Stimulated activated CD8-positive, alpha-beta memory T cell treated with anti-CD3 and anti-CD28 coated beads, Interleukin-12 subunit alpha, Interleukin-12 subunit beta, amount 100 ng/mL, for 1 hour (primary cell): ENCODE results near the gene PTPRT.

Source experiments
- DNase-seq: peaks from one replicate; pipeline ENCODE4 v3.0.0-alpha.2; 2020; ENCODE audit warnings: low read depth

The PTPRT gene

DNA sequence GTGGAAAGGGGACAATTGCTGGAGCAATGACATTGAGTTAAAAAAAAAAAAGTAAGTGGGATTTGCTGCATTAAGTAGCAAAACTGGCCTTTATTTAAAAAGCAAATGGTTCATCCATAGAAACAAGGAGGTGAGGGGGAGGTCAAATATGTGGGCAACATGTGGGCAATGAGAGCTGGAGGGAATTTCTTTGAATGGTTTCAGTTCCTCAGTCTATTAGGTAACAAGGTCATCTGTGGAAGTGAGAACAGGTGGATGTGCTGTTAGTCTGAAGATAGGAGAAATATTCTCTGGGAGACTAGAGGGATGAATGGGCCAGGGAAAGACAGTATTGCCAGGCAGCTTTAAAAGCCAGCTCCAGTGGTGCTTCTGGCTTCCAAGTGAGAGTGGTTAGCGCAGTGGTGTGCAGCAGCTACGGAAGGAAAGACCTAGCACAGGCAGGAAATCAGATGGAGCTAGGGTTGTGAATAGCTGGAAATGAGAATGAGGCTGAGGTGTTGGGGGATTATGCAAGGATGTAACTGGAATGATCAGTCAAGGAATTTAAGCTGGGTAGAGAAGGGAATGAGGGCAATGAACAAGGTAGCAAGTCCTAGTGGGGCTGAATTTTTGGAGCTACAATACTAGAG lies 727.6 kb downstream of the PTPRT start:
- no peak for DNase-seq

DNA sequence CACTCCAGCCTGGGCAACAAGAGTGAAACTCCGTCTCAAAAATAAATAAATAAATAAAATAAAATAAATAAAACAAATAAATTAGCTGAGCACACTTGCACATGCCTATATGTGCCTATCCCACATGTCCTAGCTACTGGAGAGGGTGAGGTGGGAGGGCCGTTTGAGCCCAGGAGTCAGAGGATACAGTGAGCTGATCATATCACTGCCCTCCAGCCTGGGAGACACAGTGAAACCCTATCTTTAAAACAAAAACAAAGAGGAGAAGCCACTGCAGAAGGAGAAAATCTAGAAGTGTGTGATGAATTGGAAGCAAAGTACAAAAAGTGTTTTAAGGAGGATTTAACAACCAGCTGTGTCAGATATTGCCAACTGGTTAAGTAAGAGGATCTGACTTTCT lies 728.4 kb downstream of the PTPRT start:
- no peak for DNase-seq

DNA sequence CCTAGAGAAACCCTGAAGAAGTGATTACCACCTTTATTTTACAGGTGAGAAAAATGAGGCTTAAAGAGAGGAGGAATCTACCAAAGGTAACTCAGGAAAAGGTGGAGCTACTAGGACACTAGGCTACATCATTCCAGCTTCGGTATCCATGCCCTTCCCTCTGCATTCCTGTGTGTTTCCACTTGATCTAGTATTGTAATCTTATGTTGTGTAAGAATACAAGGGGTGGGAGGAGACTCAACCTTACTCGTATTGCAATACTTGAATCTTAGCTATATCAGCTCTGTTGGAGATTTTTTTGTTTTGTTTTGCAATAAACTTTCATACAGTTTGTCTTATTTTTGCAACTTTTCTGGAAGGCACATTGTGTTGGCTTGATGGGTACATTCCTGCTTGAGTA lies 742.4 kb downstream of the PTPRT start:
- DNase-seq, result no peak

DNA sequence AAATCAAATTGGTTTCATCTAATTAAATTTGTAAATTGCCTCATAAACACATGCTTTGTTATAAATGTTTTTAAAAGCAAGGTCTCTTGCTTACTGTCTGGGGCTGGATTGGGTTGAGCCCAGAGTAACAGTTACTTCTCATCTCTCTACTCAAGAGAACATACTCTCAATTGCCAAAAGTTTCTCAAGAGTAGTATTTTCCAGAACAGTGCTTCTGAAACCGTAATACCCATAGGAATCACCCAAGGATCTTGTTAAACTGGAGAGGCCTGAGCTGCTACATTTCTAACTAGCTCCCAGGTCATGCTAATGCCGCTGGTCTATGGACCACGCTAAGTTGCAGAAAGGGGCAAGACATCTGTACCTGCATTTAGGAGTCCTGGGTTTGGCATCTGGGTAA lies 744.9 kb downstream of the PTPRT start:
- DNase-seq, result no peak

DNA sequence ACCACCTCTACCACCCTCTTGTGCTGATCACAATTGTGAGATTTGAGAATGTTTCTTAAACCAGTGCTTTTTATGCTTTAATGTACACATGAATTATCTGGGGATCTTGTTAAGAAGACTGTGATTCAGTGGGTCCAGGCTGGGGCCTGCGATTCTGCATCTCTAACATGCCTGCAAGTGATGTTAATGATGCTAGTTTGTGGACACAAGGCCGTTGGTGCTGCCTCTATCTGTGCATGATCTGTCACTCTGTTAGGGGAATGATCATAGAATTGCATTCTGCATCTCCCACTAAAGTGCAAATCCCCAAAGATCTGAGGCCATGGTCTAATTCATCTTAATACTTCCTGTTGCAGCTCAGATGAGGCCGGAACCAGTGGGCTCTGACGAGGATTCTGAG lies 746.5 kb downstream of the PTPRT start:
- DNase-seq, result no peak

DNA sequence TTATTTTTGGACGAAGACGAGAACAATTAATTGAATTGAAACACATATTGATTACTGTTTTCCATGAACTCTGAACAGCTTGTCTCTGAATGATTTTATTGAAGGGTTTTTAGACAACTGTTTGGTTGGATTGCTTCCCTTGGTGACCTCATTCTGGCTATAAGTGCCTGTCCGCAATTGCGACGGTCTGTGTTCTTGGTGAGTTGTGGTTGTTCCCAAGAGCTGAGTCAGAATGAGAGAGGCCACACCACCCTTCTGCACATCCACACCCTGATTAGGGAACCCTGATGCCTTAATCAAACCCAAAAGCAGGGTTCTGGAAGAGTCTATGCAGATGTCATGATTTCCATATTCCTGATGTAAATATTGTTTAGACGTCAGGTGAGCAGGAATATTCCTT lies 747.0 kb downstream of the PTPRT start:
- DNase-seq, result no peak

DNA sequence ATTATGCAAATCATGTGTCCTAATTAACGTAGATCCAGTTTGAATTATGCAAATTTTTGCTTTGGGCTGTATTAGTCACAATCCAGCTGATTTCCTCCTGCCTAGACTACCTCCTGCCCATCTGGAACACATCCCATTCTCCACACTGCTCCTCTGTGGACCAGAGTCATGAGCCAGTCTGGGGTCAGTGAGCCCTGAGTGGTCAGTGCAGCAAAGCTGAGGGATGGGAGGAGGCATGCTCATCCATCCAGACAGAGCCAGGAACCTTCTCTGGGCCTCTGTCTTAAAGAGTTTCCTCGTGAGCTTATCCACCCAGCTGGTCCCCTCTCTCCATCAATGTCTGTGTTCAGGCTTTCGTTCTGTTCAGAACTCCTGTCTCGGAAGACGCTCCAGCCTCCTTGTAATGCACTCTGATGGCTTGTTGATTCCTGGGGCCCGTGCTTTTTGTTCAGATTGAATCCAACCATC lies 747.8 kb downstream of the PTPRT start:
- no peak for DNase-seq

DNA sequence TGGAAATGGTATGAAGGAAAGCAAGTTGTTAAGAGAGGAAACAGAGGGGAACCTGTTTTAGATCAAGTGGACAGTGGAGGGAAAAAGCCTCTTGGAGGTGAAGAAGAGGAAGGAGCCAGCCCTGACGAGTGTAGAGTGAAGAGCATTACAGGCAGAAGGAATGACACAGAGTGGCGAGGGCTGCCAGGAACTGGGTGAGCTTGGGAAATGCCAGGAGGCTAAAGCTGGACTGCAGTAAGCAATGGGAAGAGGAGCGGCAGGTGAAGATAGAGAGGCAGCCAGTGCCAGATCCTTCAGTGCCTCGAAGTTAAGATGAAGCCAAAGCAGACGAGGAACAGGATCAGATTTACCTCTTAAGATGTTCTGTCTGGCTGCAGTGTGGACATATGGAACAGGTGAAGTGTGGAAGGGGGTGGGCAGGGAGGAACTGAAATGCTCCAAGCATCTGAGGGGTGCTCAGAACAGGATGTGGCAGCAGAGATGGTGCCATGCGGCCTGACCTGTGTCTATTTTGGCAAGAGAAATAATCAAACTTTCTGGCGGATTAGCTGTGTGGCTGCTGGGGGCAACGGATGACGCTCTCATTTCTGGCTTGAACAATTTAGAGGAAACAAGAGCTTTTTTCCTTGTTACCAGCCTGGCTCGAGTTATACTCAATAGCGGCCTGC lies 748.4 kb downstream of the PTPRT start:
- DNase-seq, result no peak

DNA sequence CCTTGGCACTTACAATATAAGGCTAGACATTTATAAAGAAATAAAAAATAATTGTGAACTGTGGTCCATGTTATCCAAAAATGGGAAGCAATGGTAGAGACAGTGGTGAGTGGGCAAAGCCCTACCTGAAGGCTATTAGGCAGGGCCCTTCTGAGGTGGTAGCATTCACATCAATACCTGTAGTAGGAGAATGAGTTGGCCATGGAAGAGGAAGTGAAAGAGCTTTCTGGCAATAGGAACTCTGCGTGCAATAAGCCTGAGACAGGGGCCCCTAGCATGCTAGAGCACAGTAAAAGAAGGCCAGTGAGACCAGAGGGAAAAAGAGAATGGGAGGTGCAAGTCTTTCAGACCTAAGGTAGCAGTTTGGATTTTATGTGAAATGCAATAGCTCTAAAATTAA lies 754.5 kb downstream of the PTPRT start:
- no peak for DNase-seq

DNA sequence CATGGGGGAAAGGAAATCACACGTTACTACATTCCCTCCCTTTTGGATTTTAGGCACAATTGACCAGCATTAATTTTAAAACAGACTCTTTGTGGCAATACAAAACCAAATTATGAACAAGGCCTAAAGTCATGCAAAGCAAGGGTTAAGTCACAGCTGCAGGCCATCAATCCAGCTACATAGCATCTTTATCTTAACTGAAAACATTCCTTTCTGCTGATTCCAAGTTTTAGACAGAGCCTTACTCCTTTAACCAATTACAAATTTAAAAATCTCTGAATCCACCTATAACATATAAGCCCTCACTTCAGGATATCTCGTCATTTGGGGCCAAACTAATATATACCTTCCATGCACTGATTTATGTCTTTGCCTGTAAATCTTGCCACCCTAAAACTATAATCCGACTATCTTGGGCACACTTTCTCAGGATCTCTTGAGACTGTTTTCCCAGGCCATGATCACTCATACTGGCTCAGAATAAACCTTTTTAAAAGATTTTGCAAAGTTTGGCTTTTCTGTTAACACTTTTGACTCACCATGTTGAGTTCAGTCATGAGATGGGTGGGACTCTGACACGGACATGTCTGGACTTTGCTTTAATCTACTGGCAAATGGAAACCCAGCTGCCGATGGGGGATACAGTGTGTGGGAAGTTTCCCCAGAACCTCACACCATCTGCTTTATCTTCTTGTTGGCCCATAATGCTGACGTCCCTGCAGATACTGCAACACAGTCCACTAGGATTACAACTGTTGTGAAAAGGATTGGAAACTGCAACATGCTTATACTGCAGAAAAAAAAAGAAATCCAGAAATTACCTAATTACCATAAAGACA lies 757.0 kb downstream of the PTPRT start:
- DNase-seq, result no peak

DNA sequence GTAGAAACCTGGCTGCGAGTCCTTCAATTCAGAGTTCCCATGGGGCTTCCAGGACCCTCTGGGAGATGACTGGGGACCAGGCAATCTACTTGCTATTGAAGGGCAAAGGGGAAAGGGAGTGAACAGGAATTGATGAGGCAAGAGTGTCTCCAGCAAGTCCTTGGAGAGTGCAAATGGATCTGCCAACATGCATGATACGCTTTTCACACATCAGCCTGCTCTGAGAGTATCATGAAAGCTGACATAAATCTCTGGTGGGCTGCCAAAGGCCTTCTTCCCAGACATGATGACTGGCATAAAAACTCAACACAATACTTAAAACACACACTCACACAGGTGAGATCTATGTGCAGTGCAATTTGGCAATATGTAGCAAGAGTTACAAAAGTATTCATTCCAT lies 759.1 kb downstream of the PTPRT start:
- DNase-seq, result no peak

DNA sequence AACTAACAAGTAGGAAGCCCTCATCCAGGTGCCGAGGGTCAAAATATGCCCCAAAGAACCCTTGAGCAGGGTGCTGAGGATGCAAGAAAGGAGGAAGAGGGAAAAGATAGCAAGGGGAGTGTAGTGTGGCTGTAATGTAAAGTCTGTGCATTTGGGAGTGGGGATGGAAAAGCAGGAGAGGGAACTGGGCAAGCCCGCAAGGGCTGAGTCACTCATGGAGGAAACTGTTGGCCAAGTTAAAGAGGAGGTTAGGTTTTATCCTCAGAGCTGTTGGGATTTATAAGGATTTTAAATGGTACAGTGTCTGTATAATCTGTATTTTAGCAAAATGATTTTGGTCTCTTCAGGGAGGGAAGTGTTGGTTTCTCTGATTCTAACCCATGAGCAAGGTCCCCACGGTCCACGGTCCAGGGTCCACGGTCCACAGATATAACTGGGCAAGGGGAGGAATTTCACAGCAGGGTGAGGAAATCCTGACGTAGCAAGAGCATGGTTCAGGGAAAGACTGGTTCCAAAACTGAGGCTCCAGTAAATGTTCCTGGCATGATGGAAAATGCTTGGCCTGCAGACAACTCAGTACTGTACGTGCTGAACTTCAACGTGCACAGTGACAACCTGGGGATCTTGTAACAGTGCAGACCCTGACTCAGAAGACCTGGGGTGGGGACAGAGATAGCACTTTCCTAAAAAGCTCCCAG lies 759.8 kb downstream of the PTPRT start:
- no peak for DNase-seq

DNA sequence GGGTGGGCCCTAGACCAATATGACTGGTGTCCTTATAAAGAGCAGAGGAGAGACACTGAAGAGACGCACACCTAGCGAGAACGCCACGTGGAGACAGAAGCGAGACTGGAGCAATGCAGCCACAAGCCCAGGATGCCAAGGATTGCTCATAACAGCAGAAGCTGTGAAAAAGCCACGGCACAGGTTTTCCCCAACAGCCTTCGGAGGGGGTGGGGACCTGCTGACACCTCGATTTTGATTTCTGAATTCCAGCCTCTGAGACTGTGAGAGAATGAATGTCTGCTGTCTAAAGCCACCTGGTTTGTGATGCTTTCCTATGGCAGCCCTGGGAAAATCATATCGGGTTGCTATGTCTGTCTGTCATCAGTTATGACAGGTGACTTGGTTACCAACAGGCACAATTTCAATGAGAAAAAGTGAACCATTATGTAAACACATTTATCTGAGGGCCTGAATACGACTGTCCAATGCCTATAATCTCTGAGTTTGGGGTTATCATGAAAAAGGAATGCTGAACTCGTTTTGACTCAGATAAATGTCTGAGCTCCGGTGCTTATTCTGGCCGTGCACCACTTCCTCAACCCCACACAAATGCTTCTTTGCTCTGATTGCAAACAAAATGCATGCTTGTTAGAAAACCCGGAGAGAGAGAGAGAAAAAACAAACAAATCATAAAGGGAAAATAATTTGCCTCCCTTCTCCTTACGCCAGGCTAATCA lies 769.7 kb downstream of the PTPRT start:
- no peak for DNase-seq

DNA sequence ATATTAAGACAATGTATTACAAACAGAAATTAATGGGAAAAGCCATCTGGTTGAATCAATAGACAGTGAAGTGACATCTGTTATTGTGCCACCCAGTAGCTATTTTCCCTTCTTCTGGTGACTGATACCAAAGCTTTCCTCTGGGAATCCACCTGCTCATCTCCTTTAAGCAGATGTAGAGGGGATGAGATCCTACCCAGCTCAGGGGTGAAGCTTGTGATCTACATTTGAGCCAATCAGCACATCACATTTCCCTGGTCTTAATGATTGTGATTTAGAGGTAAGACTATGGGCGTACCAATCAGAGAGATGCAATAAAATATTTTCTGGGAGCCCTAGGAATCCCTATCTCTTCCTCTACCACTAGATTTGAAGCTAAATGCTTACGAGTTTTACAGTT lies 782.9 kb downstream of the PTPRT start:
- no peak for DNase-seq

DNA sequence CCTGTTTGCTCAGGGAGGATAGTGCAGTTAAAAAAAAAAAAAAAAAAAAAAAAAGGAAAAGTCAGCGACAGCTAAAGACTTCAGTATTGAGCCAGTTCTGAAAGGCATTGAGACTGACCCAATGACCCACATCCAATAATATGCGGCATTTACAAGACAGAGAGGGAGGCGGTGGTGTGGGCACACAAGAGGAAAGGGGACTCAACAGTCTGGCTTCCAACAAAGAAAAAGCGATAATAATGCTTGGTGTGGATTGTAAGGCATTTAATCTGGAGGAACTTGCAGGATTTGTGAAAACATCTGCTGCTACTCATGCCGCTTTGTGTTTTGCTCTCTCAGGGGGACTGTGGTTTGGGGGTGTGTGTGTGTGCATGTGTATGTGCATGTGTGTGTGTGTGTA lies 787.3 kb downstream of the PTPRT start:
- DNase-seq, result no peak

DNA sequence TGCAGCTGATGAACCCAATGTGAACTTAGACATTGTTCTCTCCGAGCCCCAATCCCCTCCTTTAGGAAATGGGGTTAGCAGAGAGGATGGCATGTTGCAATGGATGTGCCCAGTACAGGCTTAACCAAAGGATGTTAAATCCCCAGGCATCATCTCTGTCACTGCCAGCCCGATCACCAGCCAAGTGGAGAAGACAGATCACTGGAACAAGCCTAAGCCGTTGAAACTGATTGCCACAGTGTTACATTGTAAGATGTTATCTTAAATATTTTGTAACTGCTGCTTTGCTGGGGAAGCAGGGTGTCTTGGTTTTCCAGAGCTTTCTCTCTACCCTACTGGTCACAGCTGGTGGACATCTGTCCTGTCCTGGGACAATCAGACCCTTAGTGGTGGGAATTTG lies 788.1 kb downstream of the PTPRT start:
- DNase-seq, result no peak

DNA sequence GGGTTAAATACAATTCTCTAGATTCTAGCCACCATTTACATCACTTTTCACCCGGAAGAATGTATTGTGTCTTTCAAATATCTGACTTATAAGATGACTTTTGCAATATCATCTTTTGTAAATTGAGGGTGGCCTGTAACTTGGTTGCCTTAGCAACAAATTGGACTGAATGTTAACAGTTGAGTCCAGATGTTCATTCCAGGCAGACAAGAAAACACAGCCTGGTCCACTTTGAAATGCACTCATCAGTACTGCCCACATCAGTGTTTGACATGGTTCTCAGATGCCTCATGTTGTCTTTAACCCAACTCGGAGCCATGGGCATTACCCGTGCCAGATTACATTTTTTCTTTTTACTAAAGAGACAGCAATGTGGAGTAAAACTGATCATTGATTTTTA lies 789.9 kb downstream of the PTPRT start:
- DNase-seq, result no peak

DNA sequence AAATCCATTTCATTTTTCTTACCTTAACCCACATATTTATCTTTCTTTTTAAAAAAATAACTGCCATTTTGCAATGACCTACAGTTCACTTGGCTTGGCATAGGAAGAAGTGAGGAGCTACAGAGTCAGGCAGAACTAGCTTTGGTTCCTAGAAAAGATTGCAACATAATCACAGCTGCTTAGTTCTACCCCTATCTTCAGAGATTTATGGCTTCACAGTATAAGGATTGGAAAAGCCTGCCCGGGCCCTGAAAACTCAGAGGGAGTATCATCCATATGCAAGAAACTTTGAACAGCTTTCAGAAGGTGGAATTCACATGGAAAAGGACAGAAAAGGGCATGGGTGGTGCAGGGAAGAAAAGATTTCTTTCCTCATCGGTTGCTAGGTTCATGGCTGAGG lies 797.3 kb downstream of the PTPRT start:
- DNase-seq, result no peak

DNA sequence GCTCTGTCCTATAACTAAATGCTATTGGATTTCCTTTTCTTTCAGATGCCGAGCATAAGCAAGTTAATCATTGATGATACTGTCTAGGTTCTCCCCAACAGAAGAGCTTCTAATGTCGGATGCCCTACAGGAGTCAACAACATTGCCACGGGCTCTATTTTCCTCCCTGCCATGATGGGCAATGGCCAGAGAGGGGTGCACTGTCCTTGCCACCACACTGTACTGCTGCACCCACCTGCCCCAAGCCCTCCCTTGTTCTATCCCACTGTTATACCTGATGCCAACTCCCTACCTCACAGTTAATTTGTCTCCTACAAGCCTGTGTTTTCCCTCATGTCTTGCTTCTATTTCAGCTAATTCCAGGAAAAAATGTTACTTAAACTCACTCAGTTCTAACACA lies 797.9 kb downstream of the PTPRT start:
- DNase-seq, result no peak

DNA sequence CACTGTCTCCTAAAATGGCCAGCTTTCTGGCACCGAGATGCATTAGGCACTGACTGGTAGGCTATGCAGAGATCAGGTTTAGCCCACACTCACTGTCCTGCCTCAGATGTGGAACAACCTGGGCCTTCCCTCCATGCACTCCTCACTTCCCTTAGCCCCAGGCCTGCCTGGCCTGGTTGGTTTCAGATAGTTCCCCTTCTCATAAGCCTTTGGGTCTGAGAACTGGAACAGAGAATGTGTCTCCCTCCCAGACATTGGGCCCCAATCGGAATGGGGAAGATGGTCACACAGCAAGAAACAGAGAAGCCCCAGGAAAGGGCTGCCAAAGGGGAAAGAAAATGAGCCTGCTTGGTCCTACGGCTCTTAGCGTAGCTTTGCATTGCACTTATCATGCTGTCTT lies 809.4 kb downstream of the PTPRT start:
- no peak for DNase-seq

DNA sequence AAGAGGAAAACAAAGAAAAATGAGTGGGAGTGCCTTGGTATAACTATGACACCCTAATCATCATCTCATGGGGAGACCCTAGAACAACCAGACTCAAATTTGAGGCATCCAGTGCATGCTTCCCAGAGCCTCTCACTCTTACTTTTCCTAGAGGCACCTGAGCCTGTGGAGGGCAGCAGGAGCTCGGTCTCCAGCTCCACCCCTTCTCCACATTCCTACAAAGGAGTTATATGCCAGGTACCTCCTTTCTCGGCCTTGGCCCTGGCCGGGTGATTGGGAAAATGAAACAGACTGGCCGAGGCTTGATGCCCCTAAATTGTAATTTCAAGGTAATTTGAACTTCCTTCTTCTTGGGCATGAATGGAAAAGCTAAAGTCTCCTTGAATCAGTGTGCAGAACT lies 810.3 kb downstream of the PTPRT start:
- DNase-seq, result no peak

DNA sequence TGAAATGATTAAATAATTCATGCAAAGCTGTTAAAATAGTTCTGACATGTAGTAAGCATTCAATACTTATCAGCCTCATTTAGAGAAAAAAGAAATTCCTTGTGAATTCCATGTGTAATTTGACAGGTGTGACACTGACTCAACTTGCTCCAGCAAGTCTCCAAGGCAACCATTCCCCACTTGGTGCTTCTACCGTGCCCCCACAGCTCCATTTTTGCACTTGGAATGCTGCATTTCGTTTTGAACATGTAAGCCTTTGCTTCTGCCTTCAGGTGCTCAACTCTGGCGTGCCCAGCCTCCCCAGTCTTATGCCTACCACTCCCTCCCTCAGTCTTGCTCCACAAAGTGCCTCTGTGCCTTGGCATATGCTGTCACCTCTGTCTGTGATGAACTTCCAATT lies 810.9 kb downstream of the PTPRT start:
- no peak for DNase-seq
